Activated CD4-positive, alpha-beta memory T cell treated with anti-CD3 and anti-CD28 coated beads, Interleukin-2, amount 10 ng/mL, durations not matched to agents 7 days and 5 days (primary cell): Measurements from ENCODE around the gene CXADR. TPM values are rescaled to one million over a fixed set of nuclear protein-coding genes. Genes with fewer than 3 reads are reported as not detected.
"Not testable (repeated sequence)": the region's sequence is repeated elsewhere in the genome, so short reads cannot be mapped to it uniquely, and the experiment has no call there.

Experiments
- CTCF ChIA-PET: fragments of 350-600 bp; sonication (Branson Sonifier 250); formaldehyde crosslinking; loops from one replicate; lab custom pipeline; 2021; ENCODE audit warnings: antibody characterized with exemption, inconsistent platforms; lab: Charles Lee
- POLR2A ChIA-PET: fragments of 350-600 bp; sonication (Branson Sonifier 250); formaldehyde crosslinking; loops from one replicate; lab custom pipeline; 2021; ENCODE audit warnings: antibody characterized with exemption; lab: Charles Lee
- DNase-seq: peaks from one replicate; pipeline ENCODE4 v3.0.0-alpha.2; 2020
- H3K27ac Mint-ChIP-seq: one replicate; pipeline ENCODE4 v1.8.0; 2021; ENCODE audit warnings: mild to moderate bottlenecking, mixed read lengths
- H3K27me3 Mint-ChIP-seq: one replicate; pipeline ENCODE4 v1.8.0; 2021; ENCODE audit warnings: mixed read lengths
- H3K36me3 Mint-ChIP-seq: one replicate; pipeline ENCODE4 v1.8.0; 2021; ENCODE audit warnings: low read depth, mixed read lengths
- H3K4me1 Mint-ChIP-seq: one replicate; pipeline ENCODE4 v1.8.0; 2021; ENCODE audit warnings: mixed read lengths
- H3K4me3 Mint-ChIP-seq: one replicate; pipeline ENCODE4 v1.8.0; 2021; ENCODE audit warnings: mild to moderate bottlenecking, mixed read lengths
- H3K9me3 Mint-ChIP-seq: one replicate; pipeline ENCODE4 v1.8.0; 2021; ENCODE audit warnings: mixed read lengths
- total RNA-seq, 2 experiments: library from RNA; stranded (reverse); gene quantifications; one replicate each; pipeline ENCODE4 v1.2.3, GENCODE V29; 2021

CXADR gene
- total RNA-seq, result under 1 TPM; 0.55 to 0.65 TPM

DNA sequence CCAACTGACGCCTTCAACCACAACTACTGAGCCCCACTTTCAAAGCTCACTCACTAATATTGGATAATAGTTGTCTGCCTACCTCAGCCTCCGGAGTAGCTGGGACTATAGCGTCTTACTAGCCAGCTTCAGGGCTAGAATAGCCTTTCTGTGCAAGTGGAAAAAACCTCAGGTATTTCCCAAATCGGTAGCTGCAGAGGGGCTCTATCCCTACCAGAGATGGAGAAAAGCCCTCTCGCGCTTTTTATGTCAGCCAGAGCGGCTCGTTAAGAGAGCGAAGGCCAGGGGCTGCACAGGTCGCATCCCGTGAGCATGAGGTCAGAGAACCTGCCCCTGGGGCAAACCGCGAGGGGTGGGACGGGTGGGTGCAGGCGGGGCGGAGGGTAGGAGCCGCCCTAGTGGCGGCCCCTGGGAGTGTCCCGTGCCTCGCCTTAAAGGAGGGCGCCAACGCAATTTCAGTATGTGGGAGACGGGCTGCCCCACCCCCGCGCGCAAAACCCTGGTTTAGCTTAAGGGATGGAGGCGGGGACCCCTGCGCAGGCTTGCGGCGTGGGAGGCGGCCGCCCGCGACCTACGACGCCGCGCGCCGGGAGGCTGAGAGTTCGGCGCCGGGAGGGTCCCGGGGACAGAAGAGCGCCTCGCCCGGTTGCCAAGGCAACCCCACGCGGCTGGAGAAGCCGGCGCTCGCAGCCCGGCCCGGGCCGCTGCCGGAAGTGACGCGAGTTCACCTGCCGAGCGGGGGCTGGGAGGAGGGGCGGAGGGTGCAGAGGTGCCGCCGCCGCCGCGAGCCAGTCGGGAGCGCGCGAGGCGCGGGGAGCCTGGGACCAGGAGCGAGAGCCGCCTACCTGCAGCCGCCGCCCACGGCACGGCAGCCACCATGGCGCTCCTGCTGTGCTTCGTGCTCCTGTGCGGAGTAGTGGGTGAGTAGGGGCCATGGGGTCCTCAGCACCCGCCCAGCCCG lies at the start of gene CXADR:
Gene CXADR (plus strand): TSS at position 791 of the 961 bp plus-strand sequence. CDS start 87 bp downstream, at position 878.
- Mint-ChIP-seq H3K27ac (no peak within 1 kb of the TSS), H3K36me3 (no peaks in the 10 kb centered on the region), H3K9me3 (no peaks in the 10 kb centered on the region), H3K4me1 (peaks cover 16% of the 10 kb centered on the region), H3K4me3 (peak within 1 kb of the TSS; percentile 80), H3K27me3 (peaks cover 42% of the 10 kb centered on the region)
- ChIA-PET CTCF (interaction anchor here (1.0 to 1.4 kb wide), 5 partner anchors 14 to 125 kb away, joined by 3 to 5 read pairs (median 4); no protein-coding TSS in a partner anchor), POLR2A (no interaction called here)
- peak; percentile 76 for DNase-seq

GRCh38 chr21:17466166-17466565 lies 46.7 kb upstream of the CXADR start:
- Mint-ChIP-seq H3K4me3 (no peak overlapping the region), H3K4me1 (no peaks in the 10 kb centered on the region), H3K9me3 (no peaks in the 10 kb centered on the region), H3K27ac (no peak overlapping the region), H3K27me3 (no peaks in the 10 kb centered on the region), H3K36me3 (no peaks in the 10 kb centered on the region)
- DNase-seq, result no peak
- CTCF ChIA-PET, result no interaction called here
- POLR2A ChIA-PET, result no interaction called here

GRCh38 chr21:17467392-17467791 lies 45.5 kb upstream of the CXADR start:
- POLR2A ChIA-PET, result no interaction called here
- H3K27ac Mint-ChIP-seq, result no peak overlapping the region
- CTCF ChIA-PET, result interaction anchor here (0.6 kb wide), 1 partner anchor 101 kb away, joined by 3 read pairs; no protein-coding TSS in a partner anchor

DNA sequence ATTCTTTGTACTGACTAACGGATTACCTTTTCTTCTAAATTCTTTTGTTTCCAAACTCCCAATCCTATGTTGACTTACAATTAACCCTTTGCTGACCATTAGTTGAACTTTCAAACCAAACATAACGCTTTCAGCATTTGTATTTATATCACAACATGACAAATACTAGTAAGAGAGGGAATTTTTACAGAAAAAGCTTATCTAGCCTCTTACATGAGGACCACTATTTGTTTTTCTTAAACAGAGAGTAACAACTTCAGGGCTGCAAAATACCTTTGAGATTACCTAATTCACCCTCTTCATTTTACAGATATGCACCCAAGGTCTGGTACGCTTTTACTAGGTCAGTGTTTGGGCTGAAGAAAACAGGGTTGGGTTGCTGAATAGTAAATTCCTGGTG lies 45.0 kb upstream of the CXADR start:
- CTCF ChIA-PET, result interaction anchor here (0.7 kb wide), 1 partner anchor 24 kb away, joined by 3 read pairs; no protein-coding TSS in a partner anchor
- H3K9me3 Mint-ChIP-seq, result no peaks in the 10 kb centered on the region
- no peaks in the 10 kb centered on the region for H3K27me3 Mint-ChIP-seq
- no peaks in the 10 kb centered on the region for H3K36me3 Mint-ChIP-seq
- H3K4me1 Mint-ChIP-seq, result no peaks in the 10 kb centered on the region
- DNase-seq, result no peak
- H3K4me3 Mint-ChIP-seq, result no peak overlapping the region
- no peak overlapping the region for H3K27ac Mint-ChIP-seq
- POLR2A ChIA-PET, result no interaction called here

More at GRCh38 chr21:17467392-17467791, 45.5 kb upstream of the CXADR start:
- no peak for DNase-seq
- Mint-ChIP-seq H3K36me3 (no peaks in the 10 kb centered on the region), H3K4me1 (no peaks in the 10 kb centered on the region), H3K27me3 (no peaks in the 10 kb centered on the region), H3K9me3 (no peaks in the 10 kb centered on the region), H3K4me3 (no peak overlapping the region)

- no peaks in the 10 kb centered on the region for H3K4me1 Mint-ChIP-seq
- no peak overlapping the region for H3K27ac Mint-ChIP-seq
- CTCF ChIA-PET, result interaction anchor here (0.6 to 0.7 kb wide), 2 partner anchors 23 to 798 kb away, joined by 3 to 4 read pairs; no protein-coding TSS in a partner anchor
- no peaks in the 10 kb centered on the region for H3K9me3 Mint-ChIP-seq
- POLR2A ChIA-PET, result no interaction called here
- no peaks in the 10 kb centered on the region for H3K27me3 Mint-ChIP-seq
- H3K36me3 Mint-ChIP-seq, result no peaks in the 10 kb centered on the region
- no peak overlapping the region for H3K4me3 Mint-ChIP-seq
- no peak for DNase-seq
Observed at GRCh38 chr21:17468698-17469097, 44.1 kb upstream of the CXADR start.

- Mint-ChIP-seq H3K27ac (no peak overlapping the region), H3K36me3 (no peaks in the 10 kb centered on the region), H3K4me3 (no peak overlapping the region), H3K9me3 (no peaks in the 10 kb centered on the region), H3K4me1 (no peaks in the 10 kb centered on the region), H3K27me3 (no peaks in the 10 kb centered on the region)
- ChIA-PET POLR2A (no interaction called here), CTCF (no interaction called here)
- DNase-seq, result no peak
Observed at GRCh38 chr21:17469727-17470126, 43.1 kb upstream of the CXADR start.

- Mint-ChIP-seq H3K36me3 (no peaks in the 10 kb centered on the region), H3K4me1 (no peaks in the 10 kb centered on the region), H3K27ac (no peak overlapping the region), H3K9me3 (no peaks in the 10 kb centered on the region), H3K27me3 (no peaks in the 10 kb centered on the region), H3K4me3 (no peak overlapping the region)
- DNase-seq, result no peak
- POLR2A ChIA-PET, result no interaction called here
- CTCF ChIA-PET, result no interaction called here
Observed at GRCh38 chr21:17472182-17472581, 40.7 kb upstream of the CXADR start.

- POLR2A ChIA-PET, result no interaction called here
- Mint-ChIP-seq H3K4me3 (no peak overlapping the region), H3K4me1 (no peaks in the 10 kb centered on the region), H3K36me3 (no peaks in the 10 kb centered on the region), H3K27me3 (no peaks in the 10 kb centered on the region), H3K27ac (no peak overlapping the region), H3K9me3 (no peaks in the 10 kb centered on the region)
- no peak for DNase-seq
- CTCF ChIA-PET, result no interaction called here
Observed at GRCh38 chr21:17472592-17473271, 40.1 kb upstream of the CXADR start.

DNA sequence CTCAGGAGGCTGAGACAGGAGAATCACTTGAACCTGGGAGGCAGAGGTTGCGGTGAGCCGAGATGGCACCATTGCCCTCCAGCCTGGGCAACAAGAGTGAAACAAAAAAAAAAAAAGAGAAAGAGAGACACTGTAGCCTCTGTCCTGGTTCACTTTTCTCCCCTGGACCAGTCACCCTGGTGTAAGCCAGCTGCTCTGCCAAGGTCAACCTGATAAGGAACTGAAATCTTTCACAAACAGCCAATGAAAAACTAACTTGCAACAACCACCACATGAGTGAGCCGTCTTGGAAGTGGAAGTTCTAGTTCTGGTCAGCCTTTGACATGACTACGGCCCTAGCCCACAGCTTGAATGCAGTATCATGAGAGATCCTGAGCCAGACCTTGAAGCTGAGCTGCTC lies 36.8 kb upstream of the CXADR start:
- Mint-ChIP-seq H3K36me3 (no peaks in the 10 kb centered on the region), H3K4me3 (no peak overlapping the region), H3K4me1 (no peaks in the 10 kb centered on the region), H3K9me3 (no peaks in the 10 kb centered on the region), H3K27ac (no peak overlapping the region), H3K27me3 (no peaks in the 10 kb centered on the region)
- DNase-seq, result no peak
- POLR2A ChIA-PET, result no interaction called here
- CTCF ChIA-PET, result no interaction called here

DNA sequence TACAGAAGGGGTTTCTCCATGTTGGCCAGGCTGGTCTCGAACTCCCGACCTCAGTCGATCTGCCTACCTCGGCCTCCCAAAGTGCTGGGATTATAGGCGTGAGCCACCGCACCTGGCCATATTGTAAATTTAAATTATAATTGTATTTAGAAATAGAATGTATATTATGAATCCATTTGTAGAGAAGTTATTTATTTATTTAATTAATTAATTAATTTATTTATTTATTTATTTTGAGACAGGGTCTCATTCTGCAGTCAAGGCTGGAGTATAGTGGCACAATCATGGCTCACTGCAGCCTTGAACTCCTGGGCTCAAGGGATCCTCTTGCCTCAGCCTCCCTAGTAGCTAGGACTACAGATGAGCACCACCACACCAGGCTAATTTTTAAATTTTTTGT lies 34.7 kb upstream of the CXADR start:
- H3K27me3 Mint-ChIP-seq, CTCF ChIA-PET, POLR2A ChIA-PET, H3K27ac Mint-ChIP-seq, DNase-seq, H3K4me3 Mint-ChIP-seq, H3K36me3 Mint-ChIP-seq, H3K4me1 Mint-ChIP-seq, H3K9me3 Mint-ChIP-seq: not testable (repeated sequence)

DNA sequence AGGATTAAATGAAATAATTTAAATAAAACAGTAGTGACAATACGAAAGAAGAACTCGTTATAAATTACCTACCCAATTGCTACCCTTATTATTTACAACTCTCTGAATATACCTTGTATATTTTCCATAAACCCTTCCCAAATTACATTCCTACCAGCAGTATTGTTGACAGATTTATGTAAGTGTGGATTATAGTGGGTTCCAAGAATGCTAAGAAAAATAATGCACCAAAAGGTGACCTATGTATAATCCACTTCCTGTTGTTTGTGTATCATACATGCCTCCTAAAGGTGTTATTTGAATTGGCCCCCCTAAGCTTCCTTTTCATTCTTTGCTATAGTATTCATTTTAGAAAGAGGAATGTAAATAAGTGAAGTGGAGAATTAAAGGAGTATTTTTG lies 33.2 kb upstream of the CXADR start:
- H3K27me3 Mint-ChIP-seq, result no peaks in the 10 kb centered on the region
- no peak overlapping the region for H3K27ac Mint-ChIP-seq
- CTCF ChIA-PET, result no interaction called here
- DNase-seq, result no peak
- POLR2A ChIA-PET, result no interaction called here
- H3K9me3 Mint-ChIP-seq, result no peaks in the 10 kb centered on the region
- no peaks in the 10 kb centered on the region for H3K36me3 Mint-ChIP-seq
- H3K4me3 Mint-ChIP-seq, result no peak overlapping the region
- no peaks in the 10 kb centered on the region for H3K4me1 Mint-ChIP-seq

DNA sequence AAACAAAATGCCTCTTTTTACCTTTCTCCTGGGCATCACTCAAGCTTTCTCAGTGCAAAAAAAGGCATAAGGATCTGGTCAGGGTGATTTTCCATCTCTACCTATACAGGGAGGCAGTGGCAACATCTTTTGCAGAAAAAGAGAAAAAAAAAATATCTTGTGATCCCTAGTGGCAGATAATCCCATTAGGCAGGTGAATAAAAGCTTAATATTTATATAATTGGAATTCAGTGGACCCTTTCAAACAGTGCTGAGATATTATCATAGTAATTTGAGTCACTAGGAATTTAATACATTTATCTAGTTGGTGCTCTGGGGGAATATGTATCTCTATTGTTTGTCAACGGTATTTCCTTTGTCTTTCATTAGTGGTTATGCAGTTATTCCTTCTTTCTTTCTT lies 29.9 kb upstream of the CXADR start:
- POLR2A ChIA-PET, result interaction anchor here (0.6 kb wide), 1 partner anchor 72 kb away, joined by 3 read pairs; no protein-coding TSS in a partner anchor
- CTCF ChIA-PET, result interaction anchor here (0.6 to 0.8 kb wide), 2 partner anchors 12 to 604 kb away, joined by 3 to 5 read pairs; no protein-coding TSS in a partner anchor
- no peak overlapping the region for H3K4me3 Mint-ChIP-seq

GRCh38 chr21:17488620-17489019 lies 24.2 kb upstream of the CXADR start:
- no peak overlapping the region for H3K4me3 Mint-ChIP-seq
- peak overlapping the region; percentile 36 for H3K27ac Mint-ChIP-seq

More for the DNA sequence above, 29.9 kb upstream of the CXADR start:
- DNase-seq, result no peak
- no peaks in the 10 kb centered on the region for H3K9me3 Mint-ChIP-seq
- H3K4me1 Mint-ChIP-seq, result peaks cover 2% of the 10 kb centered on the region
- H3K27ac Mint-ChIP-seq, result no peak overlapping the region
- H3K36me3 Mint-ChIP-seq, result no peaks in the 10 kb centered on the region
- H3K27me3 Mint-ChIP-seq, result no peaks in the 10 kb centered on the region

More at GRCh38 chr21:17488620-17489019, 24.2 kb upstream of the CXADR start:
- POLR2A ChIA-PET, result no interaction called here
- DNase-seq, result no peak
- Mint-ChIP-seq H3K9me3 (no peaks in the 10 kb centered on the region), H3K4me1 (peaks cover 34% of the 10 kb centered on the region), H3K27me3 (no peaks in the 10 kb centered on the region), H3K36me3 (no peaks in the 10 kb centered on the region)
- CTCF ChIA-PET, result no interaction called here
